IMR-90 (cell line): Measurements from ENCODE around the gene EFS.

Experiments
- MAZ ChIP-seq: IDR thresholded peaks from 2 replicates; pipeline ENCODE4 v1.6.1; 2012; ENCODE audit warnings: low read depth, mild to moderate bottlenecking, low read length, improper control_type of control experiment, moderate library complexity, borderline replicate concordance
- POLR2A ChIP-seq: IDR thresholded peaks from 2 replicates; pipeline ENCODE4 v1.6.1; 2012; ENCODE audit warnings: mild to moderate bottlenecking, low read depth, low read length
- RCOR1 ChIP-seq: IDR thresholded peaks from 2 replicates; pipeline ENCODE4 v1.6.1; 2012; ENCODE audit warnings: mild to moderate bottlenecking, low read length, improper control_type of control experiment; ENCODE audit not compliant: insufficient replicate concordance
- SMC3 ChIP-seq: fragments of 150-350 bp; IDR thresholded peaks from 2 replicates; pipeline ENCODE4 v1.6.1; 2016; ENCODE audit warnings: low read depth, mild to moderate bottlenecking, antibody characterized with exemption, low read length, moderate library complexity
- TF ChIP-seq, protein P1 (sequence below): conservative IDR thresholded peaks from 2 replicates; pipeline ENCODE4 v1.5.1; 2012; ENCODE audit warnings: mild to moderate bottlenecking, low read depth, low read length, improper control_type of control experiment

DNA sequence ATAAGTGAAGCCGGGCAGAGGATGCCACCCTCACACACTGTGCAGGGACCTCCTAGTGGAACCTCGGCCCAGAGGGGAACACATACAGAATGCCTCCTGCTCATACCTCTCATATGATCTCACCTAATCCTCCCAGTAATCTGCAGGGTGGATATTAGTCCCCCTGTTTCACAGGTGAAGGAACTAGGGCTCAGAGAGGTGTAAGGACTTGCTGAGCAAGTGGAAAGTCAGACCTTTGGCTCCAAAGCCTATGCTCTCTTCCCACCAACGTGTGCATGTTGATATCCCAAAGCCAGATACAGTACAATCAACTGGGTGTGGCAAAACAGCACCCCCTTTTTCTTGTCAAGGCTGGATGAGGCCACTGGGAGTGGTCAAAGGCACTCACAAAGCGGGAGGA, 38.9 kb upstream of the EFS start:
- TF ChIP-seq, protein P1, sequence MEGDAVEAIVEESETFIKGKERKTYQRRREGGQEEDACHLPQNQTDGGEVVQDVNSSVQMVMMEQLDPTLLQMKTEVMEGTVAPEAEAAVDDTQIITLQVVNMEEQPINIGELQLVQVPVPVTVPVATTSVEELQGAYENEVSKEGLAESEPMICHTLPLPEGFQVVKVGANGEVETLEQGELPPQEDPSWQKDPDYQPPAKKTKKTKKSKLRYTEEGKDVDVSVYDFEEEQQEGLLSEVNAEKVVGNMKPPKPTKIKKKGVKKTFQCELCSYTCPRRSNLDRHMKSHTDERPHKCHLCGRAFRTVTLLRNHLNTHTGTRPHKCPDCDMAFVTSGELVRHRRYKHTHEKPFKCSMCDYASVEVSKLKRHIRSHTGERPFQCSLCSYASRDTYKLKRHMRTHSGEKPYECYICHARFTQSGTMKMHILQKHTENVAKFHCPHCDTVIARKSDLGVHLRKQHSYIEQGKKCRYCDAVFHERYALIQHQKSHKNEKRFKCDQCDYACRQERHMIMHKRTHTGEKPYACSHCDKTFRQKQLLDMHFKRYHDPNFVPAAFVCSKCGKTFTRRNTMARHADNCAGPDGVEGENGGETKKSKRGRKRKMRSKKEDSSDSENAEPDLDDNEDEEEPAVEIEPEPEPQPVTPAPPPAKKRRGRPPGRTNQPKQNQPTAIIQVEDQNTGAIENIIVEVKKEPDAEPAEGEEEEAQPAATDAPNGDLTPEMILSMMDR, result no peak
- no peak for TF ChIP-seq SMC3
- TF ChIP-seq RCOR1, result no peak
- no peak for TF ChIP-seq POLR2A
- TF ChIP-seq MAZ, result no peak
